ENCODE data around the gene UBASH3A. TPM values are rescaled to one million over a fixed set of nuclear protein-coding genes. Genes with fewer than 3 reads are reported as not detected.

UBASH3A gene
- total RNA-seq, 1 experiment from 2014 or later = 0.07 TPM

- no peak for TF ChIP-seq EZH2 (IDR thresholded peaks at IDR 0.05)
- TF ChIP-seq ZNF274 (IDR thresholded peaks at IDR 0.05; ENCODE audit: low read depth, low read length) = no peak
- TF ChIP-seq EZH2phosphoT487 (IDR thresholded peaks at IDR 0.05; ENCODE audit: borderline replicate concordance) = no peak
Observed at GRCh38 chr21:42384989-42385388, 18.7 kb upstream of the UBASH3A start (continued).

GRCh38 chr21:42385619-42386018 is 18.1 kb upstream of the UBASH3A start:
- CTCF ChIA-PET = no interaction called here
- DNase-seq (ENCODE audit: low read depth, low spot score) = no peak
- Histone ChIP-seq H3K9ac (ENCODE audit: low read length) (no peak overlapping the region), H3K27me3 (ENCODE audit: insufficient read depth, low read length) (no peaks in the 10 kb centered on the region), H3K4me3 (replicated peaks in 1 of 2; ENCODE audit: low read depth in 1 of 2, low read length in 2 of 2) (no peak overlapping the region), H3K4me2 (ENCODE audit: low read length) (no peak overlapping the region), H3K4me1 (ENCODE audit: control insufficient read depth in 1 of 2, insufficient read depth in 2 of 2, low read length in 2 of 2) (peaks cover 0 to 3% of the 10 kb centered on the region in 2 experiments; a peak in 1 of 4 replicates), H4K20me1 (ENCODE audit: insufficient read depth) (no peaks in the 10 kb centered on the region), H3K9me2 (ENCODE audit: insufficient read depth) (no peaks in the 10 kb centered on the region), H3K9me3 (ENCODE audit: control insufficient read depth in 1 of 2, insufficient read depth in 1 of 2, low read depth in 1 of 2, low read length in 2 of 2) (peaks cover 4 to 5% of the 10 kb centered on the region in 2 experiments; a peak in 2 of 4 replicates), H3K27ac (ENCODE audit: low read depth, low read length) (no peak overlapping the region), H2AFZ (ENCODE audit: low read depth, low read length, poor library complexity, severe bottlenecking) (no peak overlapping the region), H3K79me2 (ENCODE audit: insufficient read depth, low read length) (no peaks in the 10 kb centered on the region), H3K36me3 (ENCODE audit: control insufficient read depth in 1 of 2, insufficient read depth in 2 of 2, low read length in 2 of 2) (no peaks in the 10 kb centered on the region)
- intact Hi-C loops (cut with micrococcal nuclease) = loop anchor here (10.0 kb wide), 1 partner anchor 149 kb away; no protein-coding TSS in a partner anchor
- RAD21 ChIA-PET (ENCODE audit: low non-redundant PET in 1 of 2, low total read pairs in 2 of 2, uncharacterized antibody in 2 of 2, unreplicated experiment in 2 of 2) = no interaction called here
- BruUV-seq (replicated peaks) = no TSS peak
- no peak for ATAC-seq
- POLR2A ChIA-PET = no interaction called here
- TF ChIP-seq MAX (IDR thresholded peaks at IDR 0.05) = no peak
- no peak for TF ChIP-seq CBX3 (IDR thresholded peaks at IDR 0.05; ENCODE audit: low read depth)
- no peak for TF ChIP-seq ELF1 (IDR thresholded peaks at IDR 0.05; ENCODE audit: borderline replicate concordance, low read depth)
- no peak for TF ChIP-seq EZH2phosphoT487 (IDR thresholded peaks at IDR 0.05; ENCODE audit: borderline replicate concordance)
- TF ChIP-seq POLR2A (IDR thresholded peaks at IDR 0.05; ENCODE audit: borderline replicate concordance, extremely low read depth, insufficient read depth, insufficient read length) = no peak
- no peak for TF ChIP-seq RAD21 (IDR thresholded peaks at IDR 0.05; ENCODE audit: low read depth)
- TF ChIP-seq ZFX (IDR thresholded peaks at IDR 0.05) = no peak
- no peak for TF ChIP-seq CEBPB (IDR thresholded peaks at IDR 0.05; ENCODE audit: low read depth)
- no peak for TF ChIP-seq ZNF274 (IDR thresholded peaks at IDR 0.05; ENCODE audit: low read depth, low read length)
- no peak for TF ChIP-seq EGR1 (IDR thresholded peaks at IDR 0.05; ENCODE audit: low read depth)

Measured in HCT116 (cell line).